GM19438 (cell line): ENCODE results near the gene APMAP.
"Not testable (repeated sequence)": the region's sequence is repeated elsewhere in the genome, so short reads cannot be mapped to it uniquely, and the experiment has no call there.

ENCODE experiments used
- ATAC-seq: cut with Tn5 transposase; IDR thresholded peaks from one replicate; pipeline ENCODE4 v1.9.1; 2021; ENCODE audit warnings: low read depth; ENCODE audit not compliant: unreplicated experiment

Gene APMAP

DNA sequence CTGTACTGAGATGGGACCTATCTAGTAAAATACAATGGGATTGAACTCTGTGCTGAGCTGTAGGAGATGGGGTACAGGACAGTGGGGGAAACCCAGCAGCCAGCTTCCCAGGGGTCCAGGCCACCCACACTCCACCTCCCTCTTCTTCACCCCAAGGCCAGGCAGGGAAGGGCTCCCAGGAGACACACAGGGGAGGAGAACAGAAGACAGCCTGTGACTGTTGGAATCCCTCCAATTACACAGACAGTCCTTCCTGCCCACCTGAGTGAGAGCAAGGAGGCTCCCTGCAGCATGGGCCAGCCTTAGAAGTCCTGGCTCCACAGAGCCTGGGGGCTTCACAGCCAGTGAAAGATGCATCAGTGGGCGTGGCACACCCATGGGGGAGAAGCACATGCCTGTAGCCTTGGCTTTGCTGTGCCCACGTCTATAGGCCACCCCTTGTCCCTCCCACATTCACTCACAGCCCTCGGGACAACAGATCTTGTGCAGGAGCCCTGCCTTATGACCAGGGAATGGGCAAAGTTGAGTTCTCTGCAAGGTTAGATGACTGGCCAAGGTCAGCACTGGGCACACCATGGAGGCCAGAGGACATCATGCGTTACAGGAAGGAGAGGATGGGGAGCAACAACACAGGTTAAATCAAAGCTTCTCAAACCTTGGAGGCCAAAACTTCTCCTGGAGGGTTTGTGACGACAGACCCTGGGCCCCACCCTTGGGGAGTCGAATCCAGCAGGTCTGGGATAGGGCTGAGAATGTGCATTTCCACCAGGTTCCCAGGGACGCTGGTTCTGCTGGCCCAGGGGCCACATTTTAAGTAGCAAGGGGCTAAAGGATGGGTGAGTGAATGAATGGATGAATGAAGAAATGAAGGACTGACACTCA lies 55.8 kb downstream of the APMAP start:
- ATAC-seq, result no peak

DNA sequence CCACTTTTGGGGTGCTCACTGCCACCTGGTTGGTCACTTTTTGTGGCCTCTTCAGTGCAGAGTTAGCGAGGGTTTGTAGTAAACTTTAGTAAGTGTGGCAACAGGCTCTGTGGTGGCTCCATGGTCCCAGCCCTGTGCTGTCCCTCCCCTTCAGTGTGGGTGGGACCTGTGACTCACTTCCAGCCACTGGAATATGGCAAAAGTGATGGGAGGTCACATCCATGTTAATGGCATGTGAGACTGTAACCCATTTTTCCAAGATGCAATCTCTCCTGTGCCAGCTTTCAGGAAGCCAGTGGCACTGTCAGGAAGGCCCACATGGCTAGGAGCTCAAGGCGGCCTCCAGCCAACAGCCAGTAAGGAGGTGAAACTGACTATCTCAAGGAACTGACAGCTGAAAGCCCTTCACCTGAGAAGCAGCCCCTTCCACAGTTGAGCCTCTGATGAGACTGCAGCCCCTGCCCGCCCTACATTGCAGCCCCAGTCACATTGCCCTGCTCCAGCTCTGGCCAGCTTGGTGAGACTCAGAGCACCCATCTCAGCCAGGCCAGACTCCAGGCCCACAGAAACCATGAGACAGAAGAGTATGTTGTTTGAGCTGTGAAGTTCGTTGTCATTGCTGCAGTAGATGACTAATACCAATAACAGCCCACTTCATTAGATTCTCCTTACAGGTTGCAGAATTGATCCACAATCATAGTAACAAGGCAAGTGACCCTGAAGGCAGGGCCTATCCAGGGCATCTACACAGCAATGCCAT lies 56.6 kb downstream of the APMAP start:
- no peak for ATAC-seq

DNA sequence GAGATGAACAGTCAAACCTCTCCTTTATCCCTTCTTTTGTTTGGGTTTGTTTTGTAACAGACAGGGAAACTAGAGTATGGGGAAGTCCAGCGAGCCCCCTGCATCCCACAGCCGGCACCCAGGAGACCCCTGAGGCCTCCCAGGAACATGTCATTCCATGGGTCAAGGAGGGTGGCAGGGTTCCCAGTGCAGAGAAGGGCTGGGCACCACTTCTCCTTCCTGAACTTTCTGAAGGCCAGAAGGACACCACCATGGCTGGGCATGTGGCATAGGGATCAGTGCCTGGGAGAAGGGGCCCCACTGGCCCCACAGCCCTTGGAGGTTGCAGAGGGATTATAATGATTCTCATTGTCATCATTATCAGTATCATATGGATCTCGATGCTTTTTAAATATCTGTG lies 57.4 kb downstream of the APMAP start:
- ATAC-seq, result no peak

DNA sequence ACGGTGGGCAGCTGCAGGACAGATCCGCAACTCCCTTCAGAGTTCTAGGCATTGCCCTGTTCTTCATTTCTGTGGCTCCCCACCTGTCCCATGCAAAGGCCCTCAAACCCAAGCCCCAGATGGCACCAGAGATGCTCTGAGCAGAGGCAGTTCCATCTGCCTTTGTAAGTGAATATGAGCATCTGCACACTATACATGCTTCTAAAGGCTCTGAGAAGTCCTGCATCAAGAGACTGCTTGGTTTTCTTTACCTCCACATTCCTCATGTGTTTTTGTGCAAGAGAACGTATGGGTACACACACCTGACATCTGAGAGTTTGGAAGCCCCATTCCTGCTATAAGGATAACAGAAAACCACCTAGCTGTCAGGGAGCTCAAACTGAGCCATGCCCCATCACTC lies 57.8 kb downstream of the APMAP start:
- ATAC-seq, result no peak

DNA sequence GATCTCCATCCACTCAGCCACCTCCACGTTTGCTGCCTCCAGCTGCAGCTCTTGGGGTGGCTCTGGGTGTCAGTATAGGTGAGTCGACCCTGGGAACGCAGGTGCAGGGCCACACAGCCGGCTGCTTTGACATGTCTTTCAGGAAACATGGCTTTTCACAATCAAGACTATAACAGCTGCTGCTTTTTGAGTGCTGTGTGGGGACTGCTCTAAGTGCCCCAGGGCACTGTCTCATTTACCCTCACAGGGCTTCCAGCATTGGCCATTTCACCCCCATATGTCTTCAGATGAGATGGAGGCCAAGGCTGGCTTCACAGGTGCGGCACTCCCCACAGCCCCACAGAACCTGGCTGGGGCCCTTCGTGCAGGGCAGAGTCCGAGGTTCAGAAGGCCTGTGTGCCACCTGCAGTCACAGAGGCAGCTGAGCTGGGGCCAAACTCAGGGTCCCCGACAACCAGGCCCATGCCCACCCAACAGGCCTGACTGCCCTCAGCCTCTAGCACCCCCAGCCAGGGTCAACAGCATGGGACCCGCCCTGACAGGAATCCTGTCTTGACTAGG lies 58.4 kb downstream of the APMAP start:
- ATAC-seq, result no peak

DNA sequence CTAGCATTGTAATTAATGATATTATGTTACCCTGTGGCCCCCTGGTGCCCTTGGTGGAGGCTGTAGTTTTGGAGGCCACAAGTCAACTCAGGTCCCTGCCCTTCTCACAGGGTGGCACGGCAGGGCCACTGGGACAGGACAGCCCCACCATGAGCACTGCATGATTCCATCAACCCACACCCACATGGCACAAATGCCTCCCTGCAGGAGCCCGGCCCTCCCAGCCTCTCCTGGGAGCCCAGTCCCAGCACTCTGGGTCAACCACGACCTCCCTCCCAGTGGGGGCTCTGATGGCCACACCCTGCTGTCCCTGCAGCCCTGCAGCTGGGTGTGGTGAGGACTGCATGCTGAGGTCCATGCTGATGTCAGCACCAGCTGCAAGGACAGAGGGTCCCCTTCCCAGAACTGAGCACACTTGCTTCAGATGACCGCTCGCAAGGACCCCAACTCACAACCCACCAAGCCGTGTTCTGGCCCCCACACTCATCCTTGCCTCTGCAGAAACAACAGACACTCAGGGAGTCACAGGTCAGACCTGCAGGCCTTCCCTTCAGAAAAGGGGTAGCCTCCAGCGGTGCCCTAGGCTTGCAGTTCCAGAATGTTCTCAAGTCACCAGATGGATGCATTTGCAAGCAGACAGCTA lies 59.2 kb downstream of the APMAP start:
- ATAC-seq, result no peak

DNA sequence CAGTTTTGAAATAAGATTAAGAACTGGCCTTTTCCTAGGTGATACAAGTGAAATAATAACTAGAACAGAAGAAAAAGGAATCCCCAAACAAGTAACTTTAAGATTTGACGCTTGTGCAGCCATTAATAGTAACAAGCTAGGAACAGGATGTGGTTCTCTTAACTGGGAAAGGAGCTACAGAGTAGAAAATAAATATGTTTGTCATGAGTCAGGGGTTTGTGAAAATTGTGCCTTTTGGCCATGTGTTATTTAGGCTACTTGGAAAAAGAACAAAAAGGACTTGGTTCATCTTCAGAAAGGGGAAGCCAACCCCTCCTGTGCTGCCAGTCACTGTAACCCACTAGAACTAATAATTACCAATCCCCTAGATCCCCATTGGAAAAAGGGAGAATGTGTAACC lies 60.7 kb downstream of the APMAP start:
- not testable (repeated sequence) for ATAC-seq

- not testable (repeated sequence) for ATAC-seq
Observed at GRCh38 chr20:24930724-24931688, 61.5 kb downstream of the APMAP start.

DNA sequence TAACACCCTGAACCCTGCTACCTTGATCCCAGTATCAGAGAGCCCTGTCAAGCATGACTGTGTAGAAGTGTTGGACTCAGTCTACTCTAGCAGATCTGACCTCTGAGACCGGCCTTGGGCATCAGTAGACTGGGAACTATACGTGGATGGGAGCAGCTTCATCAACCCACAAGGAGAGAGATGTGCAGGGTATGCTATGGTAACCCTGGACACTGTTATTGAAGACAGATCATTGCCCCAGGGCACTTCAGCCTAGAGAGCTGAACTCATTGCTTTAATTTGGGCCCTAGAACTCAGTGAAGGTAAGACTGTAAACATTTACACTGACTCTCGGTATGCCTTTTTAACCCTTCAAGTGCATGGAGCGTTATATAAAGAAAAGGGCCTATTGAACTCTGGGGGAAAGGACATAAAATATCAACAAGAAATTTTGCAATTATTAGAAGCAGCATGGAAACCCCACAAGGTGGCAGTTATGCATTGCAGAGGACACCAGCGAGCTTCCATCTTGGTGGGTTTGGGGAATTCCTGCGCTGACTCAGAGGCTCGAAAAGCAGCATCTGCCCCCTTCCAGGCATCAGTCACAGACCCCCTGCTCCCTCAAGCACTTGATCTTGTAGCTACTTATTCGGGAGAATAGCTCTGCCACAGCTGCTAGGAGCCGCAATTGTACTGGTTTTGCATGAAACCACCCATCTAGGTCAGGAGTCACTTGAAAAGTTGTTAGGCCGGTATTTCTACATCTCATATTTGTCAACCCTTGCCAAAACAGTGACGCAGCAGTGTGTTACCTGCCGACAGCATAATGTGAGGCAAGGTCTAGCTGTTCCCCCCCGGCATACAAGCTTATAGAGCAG lies 62.5 kb downstream of the APMAP start:
- ATAC-seq, result not testable (repeated sequence)

DNA sequence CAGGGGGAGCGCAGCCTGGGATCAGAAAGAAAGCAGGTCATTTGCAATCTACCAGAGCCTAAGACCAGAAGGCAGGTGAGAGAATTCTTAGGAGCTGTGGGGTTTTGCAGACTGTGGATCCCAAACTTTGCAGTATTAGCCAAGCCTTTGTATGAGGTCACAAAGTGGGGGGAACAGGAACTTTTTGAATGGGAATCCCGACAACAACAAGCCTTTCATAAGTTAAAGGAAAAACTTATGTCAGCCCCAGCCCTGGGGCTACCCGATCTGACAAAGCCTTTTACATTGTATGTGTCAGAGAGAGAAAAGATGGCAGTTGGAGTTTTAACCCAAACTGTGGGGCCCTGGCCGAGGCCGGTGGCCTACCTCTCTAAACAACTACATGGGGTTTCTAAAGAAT lies 63.3 kb downstream of the APMAP start:
- ATAC-seq, result not testable (repeated sequence)

GRCh38 chr20:24920706-24921105 lies 71.8 kb downstream of the APMAP start:
- ATAC-seq, result not testable (repeated sequence)

- ATAC-seq, result not testable (repeated sequence)
Observed at GRCh38 chr20:24919665-24920064, 72.9 kb downstream of the APMAP start.

DNA sequence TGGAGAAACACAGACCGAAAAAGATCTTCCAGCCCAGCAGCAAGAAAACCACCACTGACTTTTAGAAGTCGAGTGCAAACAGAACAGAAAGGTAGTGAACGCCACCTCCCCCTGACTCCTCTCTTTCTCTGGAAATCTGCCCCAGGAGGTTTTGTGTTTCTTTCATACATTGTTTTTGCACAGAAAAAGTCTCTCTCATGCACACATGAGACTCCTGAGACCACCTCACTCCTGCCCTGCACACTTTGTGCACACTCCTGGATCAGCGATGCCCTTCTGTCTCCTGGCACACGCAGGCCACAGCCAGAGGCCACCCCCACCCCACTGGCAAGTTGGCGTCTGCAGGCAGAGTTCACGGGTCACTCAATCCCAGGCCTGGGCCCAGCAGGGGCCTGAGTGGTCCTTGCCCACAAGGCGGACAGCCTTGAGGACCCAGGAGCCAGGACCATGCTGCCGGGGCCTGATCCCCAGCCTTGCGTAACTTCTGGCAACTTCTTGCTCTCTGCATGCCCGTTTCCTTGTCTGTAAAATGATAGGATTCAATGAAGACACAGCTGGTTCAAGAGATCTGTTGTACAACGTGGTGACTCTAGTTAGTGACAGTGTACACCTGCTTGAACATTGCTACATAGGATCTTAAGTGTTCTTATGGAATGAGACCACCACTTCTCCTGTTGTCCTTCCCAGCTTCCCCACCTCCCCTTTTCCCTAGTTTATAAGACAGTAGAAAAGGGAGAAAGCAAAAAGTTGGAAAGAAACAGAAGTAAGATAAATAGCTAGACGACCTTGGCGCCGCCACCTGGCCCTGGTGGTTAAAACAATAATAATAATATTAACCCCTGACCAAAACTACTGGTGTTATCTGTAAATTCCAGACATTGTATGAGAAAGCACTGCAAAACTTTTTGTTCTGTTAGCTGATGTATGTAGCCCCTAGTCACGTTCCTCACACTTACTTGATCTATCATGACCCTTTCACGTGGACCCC lies 73.7 kb downstream of the APMAP start:
- no peak for ATAC-seq

DNA sequence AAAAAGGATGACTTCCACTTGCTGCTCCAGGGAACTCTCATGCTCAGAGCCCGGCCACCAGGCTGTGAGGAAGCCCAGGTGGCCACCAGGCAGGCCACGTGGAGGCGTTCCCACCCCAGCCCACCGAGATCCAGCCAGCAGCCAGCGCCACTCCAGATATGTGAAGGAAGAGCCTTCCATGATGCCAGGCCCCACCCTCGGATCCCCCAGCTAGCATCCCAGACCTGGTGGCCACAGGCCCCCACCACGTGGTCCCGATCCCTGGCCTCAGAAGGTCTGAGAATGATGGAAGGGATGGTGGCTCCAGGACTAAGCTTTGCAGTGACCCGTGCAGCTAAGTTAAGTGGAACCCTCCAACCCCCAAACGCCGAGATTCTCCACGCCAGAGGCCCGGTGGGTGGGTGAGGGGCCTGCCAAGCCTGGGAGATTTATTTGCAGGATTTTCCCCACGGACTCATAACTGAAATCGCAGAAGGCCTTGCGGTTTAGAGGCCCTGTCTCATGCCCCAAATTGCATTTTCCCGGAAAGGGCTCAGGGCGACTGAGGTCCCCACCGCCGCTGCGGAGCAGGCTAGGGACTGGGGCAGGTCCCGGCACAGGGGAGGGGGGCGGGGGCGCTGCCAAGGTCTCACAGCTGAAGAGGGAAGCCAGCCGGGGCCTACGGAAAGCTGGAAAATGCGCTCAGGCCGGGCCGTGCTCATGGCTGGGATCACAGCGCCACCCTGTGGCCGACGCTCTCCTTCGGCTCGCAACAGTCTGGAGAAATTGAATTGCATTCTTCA lies 74.6 kb downstream of the APMAP start:
- ATAC-seq, result no peak

GRCh38 chr20:24917056-24917455 lies 75.5 kb downstream of the APMAP start:
- no peak for ATAC-seq

- no peak for ATAC-seq
Observed at GRCh38 chr20:24916412-24916811, 76.1 kb downstream of the APMAP start.

DNA sequence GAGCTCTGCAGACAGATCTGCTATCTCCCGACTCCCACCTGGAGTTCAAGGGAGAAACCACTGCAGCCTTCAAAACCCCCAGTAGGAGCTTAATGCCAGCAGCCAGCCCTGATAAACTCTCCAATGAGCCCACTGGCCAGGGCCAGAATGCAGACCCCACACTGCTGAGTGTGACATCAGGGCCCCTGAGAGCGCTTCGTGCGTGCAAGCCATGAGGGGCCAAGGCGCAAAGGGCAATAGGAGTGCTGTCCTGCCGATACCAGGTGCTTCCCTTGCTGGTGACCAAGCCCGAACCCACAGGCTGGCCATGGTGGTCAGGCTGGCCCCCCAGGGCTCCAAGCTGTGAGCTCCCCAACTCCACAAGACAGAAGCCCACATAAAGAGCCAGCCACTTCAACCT lies 76.7 kb downstream of the APMAP start:
- no peak for ATAC-seq
